HuH-7.5 (cell line): ENCODE measurements around the gene DVL2.
A peak's percentile ranks its signal among the peaks of the same experiment; 100 is the strongest.
"Not testable (repeated sequence)": the region's sequence is repeated elsewhere in the genome, so short reads cannot be mapped to it uniquely, and the experiment has no call there.

Source experiments
- DNase-seq: peaks from one replicate; pipeline ENCODE4 v3.0.0; 2011; ENCODE audit warnings: low spot score

The DVL2 gene

DNA sequence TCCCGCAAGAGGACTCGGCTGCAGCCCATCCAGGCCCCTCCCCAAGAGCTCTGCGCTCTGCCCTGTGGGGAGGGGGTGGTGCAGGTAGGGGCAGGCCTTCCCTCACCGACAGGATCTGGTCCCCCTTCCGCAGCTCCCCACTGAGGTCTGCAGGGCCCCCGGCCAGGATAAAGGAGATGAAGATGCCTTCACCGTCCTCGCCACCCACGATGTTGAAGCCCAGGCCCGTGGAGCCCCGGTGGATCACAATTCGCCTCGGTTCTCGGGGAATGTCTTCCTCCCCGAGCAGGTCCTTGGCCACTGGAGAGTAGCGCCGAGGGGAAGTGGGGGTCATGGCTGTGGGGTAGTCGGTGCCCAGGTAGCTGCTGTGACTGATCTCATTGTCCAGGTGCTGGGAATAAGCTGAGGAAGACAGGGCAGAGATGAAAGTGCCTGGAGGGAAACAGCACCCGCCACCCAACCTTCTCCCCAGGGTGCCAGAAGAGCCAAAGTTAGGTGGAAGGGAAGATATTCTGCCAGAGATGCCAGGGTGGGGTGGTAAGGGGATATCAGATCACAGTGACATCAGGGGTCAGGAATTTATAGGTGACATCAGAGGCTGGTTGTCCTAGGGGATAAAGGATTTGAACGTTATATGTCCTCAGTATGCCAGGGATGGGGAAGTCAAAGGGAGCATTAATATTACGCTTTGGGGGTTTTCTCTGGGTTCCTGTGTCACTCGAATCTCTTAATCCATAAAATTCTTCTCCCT, 37.5 kb downstream of the DVL2 start:
- no peak for DNase-seq

DNA sequence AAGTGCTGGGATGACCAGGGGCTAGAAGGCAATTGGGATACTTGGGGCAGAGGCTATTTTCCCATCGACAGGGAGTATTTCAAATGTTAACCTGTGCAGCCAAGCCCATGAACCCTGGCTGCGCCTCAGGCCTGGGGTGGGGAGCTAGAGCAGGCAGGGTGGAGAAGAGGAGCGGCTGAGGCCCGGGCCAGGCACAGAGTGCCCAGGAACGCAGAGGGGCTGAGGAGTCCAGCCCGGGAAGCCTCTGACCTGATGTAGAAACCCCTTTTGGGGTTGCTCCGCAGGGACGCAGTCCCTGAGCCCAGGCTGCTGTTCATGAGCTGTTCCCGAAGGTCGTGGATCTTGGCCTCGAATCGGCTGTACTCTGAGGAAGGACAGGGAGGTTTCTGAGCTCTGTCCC, 38.3 kb downstream of the DVL2 start:
- no peak for DNase-seq

DNA sequence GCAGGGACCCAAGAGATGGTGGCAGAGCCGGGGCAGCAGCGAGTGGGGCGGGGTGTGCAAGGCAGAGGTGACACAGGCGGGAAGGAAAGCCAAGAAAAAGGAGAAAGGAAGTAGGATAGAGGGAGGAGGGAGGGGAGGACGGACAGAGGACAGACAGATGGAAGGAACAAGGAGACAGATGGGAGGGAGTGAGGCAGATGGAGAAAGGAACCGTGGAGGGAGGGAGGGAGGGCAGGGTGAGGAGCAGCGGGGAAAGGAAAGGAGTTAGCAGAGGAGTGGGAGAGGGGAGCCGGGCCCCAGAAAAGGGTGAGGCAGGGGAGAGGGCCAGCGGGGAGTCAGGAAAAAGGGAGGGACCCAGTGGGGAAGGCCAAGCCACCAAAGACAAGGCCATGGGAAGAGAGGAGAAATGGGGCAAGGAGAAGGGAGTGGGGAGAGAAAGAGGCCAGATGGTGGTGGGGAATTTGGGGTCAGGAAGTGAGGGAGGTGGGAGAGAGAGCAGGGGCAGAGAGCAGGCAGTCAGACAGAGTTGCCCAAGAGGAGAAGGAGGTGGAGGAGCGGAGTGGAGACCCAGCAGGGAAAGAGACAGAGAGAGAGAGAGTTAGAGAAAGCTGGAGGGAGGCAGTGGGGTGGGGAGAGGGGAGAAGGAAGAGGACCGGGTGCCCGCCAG, 41.9 kb downstream of the DVL2 start:
- no peak for DNase-seq

DNA sequence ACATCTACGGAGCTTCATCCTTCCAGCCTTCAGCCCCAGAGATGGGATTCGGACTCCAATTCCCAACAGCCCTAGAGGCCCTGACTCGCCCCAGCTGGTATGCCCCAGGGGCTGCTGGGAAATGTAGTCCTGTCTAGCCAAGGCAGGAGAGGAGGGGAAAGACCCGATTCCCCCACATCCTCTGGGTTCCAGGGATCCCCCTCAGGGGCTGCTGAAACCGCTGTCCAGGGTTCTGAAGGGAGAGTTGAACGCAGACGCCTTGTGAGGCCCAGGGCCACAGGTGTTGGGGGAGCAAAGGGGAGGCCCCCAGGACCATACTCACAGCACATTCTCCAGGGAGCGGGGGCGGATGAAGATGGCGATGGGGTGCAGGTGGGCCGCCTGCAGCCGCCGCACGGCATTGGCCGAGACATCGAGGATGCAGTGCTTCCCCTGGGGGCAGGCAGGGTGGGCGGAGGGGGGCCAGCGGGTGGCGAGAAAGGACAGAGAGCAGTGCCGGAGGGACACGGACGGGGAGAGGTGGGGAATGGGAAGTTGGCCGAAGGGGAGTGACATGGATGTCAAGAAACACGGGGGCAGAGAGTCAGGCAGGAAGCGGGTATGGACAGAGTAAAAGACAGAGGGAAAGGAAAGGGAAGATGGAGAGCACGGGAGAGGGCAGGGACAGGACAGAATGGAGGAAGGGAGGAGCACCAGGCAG, 42.6 kb downstream of the DVL2 start:
- DNase-seq = peak; percentile 61

DNA sequence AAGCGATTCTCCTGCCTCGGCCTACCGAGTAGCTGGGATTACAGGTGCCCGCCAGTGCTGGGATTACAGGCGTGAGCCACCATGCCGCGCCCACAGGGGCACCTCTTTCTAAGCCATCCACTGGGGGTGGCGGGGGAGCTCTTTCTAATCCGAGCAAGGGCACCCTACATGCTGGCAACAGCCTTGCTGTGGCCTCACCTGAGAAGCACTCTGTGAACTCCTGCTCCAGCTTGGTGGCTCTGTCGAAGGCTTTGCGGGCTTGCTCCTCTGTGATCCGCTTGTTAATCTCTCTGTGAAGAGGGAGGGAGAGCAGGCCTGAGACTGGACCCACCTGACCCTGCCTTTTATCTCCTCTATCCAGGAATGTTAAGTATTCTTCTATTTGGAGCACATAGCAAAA, 43.2 kb downstream of the DVL2 start:
- DNase-seq = no peak

DNA sequence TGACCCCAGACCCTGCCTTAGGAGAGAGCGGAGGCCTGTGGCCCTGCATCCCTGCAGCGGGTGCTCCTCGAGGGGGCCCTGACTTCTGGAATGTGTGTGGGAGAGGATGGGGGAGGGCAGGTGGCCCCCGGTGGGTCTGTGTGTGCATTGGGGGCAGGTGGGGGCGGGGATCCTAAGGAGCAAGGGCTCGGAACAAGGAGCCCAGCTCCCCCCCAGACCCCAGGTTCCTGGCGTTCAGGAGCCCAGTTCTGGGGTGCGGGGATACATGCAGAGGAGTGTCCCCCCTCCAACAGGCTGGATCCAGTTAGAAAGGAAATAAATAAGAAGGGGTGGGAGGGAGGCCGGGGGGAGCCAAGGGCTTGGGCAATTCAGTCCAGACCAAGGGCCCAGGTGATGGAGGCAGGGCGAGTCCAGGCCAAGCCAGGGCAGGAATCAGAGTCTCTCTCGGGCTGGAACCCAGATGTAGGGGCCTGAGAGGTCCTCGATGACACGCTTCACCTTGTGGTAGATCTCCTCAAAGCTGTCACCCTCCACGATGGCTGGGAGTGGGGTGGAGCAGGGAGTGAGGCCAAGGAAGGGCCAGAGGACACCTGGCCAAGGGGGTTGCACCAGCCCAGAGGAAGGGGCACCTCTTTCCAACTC, 43.9 kb downstream of the DVL2 start:
- DNase-seq = no peak

DNA sequence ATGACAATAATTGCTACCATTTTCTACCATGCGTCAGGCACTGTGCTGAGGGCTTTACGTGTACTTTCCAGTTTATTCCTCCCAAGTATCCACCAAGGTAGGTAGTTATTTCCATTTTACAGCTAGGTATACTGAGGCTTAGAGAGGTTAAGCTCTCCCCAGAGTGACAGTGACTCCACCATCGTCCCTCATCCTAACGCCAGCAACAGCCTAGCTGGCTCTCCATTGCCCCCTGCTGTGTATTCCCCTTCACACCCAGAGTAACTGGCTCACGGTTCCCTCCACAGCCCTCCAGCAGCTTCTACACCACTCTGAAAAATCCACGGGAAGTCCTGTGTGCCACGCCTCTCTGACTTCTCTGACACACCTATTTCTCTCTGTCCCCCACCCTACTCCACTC, 48.1 kb downstream of the DVL2 start:
- peak; percentile 46 for DNase-seq

DNA sequence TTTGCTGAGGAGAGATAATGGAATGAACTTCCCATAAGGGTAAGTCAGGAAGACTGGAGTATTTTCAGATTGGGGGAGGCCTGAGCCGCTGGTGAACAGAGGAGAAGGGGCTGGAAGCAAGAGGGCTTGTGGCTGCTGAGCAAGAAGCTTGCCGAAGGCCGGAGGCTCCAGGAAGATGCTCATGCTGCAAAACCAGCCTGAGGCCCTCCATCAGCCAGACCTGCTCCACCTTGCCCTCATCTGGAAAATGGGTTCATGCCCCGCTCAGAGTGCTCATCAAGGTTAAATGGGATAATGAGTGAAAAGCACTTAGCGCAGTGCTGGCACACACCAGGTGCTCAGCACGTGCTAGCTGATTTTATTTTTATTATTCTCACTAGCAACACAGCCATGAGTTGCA, 49.7 kb downstream of the DVL2 start:
- no peak for DNase-seq

DNA sequence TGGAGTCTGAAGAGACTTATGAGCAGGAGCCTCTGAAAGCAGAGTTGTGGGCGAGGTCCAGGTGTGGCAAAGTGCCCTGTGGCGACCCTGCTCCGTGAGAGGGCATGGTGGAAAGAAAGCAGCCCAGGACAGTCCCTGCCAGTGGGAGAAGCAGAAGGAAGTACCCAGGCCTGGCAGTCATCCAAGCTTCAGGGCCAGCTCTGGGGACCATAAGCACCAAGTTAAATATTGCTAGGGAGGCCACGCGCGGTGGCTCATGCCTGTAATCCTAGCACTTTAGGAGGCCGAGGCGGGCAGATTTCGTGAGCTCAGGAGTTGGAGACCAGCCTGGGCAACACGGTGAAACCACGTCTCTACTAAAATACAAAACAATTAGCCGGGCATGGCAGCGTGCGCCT, 50.2 kb downstream of the DVL2 start:
- no peak for DNase-seq

DNA sequence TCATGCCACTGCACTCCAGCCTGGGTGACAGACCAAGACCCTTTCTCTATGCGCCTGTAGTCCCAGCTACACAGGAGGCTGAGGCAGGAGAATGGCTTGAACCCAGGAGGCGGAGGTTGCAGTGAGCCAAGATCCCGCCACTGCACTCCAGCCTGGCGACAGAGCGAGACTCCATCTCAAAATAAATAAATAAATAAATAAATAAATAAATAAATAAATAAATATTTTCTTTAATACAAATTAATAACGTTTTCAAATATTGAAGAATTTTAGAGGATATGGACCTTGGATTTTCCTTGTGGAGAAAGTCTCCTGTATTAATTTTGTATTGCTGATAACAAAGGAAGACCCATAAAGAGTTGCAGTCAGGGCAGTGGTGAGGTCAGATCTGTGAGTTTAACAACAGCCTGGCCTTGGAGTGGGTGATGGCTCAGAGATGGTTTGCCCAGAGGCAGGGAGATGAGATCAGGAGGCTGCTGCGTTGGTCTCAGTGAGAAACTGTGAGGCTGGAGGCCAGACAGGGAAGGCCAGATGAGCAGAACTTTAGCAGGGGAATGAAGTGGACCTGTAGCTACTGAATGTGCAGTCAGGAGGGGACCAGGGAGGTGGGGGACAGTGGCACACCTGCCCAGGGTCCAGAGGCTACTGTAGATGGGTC, 50.8 kb downstream of the DVL2 start:
- peak; percentile 43 for DNase-seq

DNA sequence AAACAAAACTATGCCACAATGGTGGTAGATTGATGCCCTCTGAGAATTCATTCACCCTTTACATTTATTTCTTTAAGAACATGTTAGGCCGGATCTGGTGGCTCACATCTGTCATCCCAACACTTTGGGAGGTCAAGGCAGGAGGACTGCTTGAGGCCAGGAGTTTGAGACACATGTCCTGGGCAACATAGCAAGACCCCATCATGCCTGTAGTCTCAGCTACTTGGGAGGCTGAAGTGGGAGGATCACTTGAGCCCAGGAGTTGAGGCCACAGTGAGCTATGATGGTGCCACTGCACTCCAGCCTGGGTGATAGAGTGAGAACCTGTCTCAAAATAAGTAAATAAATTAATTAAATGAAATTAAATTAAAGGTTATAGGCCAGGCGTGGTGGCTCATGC, 52.2 kb downstream of the DVL2 start:
- DNase-seq = not testable (repeated sequence)

DNA sequence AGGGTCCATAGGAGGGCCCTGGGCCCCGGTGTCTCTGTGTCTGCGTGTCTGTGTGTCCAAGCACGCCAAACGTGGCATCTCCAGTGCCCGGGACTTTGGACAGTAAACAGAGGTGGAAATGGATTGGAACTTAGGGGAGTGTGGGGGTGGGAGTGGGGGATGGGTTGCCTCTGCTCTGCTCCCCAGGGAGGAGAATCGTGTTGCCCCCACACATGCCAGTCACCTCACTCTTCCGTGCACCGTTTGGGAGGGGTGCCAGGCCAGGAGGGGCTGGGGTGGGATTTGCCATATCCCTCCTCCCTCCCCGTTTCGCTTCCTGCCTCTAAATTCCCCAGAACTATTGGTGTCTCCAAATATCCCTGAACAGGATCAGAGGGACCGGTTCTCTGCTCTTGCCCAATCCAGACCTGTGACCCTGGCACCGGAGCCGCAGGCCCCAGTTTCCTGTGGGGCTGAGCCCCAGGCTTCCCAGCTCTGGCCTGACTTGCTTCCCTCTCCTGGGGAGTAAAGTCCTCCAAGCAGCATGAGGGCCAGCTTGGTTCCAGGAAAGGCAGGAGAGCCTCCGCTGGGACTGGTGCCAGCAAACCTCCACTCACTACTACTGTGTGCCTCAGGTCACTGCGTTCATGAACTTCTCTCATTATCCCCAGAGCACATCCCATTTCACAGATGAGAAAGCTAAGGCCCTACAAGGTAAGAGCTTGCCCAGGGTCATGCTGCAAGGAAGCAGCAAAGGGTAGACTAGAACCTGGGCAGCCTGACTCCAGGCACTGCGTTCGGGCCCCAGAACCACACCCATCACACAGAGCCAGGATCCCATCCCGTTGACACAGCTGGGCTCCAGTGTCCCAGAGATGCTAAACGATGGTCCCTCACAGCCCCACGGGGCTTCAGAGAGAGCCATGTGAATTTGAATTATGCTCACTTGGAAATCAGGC, 54.7 kb downstream of the DVL2 start, which contains the start of gene ASGR1:
ASGR1 (minus strand) TSS at position 54 of the 938 bp plus-strand sequence. CDS start 807 bp downstream, outside the sequence.
- peak; percentile 62 for DNase-seq

DNA sequence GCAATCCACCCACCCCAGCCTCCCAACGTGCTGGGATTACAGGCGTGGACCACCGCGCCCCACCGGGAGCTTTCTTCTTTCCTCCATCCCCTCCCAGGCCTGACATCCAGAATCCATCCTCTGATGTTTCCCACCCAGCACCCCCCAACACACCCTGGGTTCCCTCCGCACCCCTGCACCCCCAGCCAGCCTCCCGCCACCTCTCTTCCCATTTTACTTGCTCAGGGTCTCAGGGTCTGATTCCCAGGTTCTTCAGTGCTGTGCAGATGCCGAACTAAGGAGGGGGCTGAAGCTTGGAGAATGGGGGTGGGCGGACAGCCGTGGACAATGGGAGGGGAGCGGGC, 55.4 kb downstream of the DVL2 start:
- DNase-seq = no peak

DNA sequence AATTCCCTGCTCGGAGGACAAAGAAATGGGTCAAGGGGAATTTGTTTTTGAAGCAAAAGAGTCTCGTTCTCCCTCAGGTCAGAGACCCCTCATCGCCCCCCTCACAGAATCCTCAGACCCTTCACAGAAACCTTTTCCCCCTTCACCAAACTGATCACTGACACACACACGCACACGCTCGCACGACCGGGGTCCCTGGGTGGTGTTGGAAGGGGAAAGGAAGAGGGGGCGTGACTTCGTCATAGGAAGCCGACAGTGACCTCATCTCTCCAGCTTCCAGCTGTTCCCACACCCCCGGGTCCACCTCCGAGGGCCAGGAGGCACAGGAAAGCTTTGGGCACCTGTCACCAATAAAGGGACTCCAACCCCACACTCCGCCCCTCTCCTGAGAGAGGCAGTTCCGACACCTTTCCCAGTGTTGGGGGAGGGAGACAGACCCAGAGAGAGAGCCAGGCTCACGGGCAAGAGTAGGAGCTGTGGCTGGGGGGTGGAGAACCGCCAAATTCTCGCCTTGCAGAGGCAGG, 56.3 kb downstream of the DVL2 start:
- DNase-seq = peak; percentile 59

DNA sequence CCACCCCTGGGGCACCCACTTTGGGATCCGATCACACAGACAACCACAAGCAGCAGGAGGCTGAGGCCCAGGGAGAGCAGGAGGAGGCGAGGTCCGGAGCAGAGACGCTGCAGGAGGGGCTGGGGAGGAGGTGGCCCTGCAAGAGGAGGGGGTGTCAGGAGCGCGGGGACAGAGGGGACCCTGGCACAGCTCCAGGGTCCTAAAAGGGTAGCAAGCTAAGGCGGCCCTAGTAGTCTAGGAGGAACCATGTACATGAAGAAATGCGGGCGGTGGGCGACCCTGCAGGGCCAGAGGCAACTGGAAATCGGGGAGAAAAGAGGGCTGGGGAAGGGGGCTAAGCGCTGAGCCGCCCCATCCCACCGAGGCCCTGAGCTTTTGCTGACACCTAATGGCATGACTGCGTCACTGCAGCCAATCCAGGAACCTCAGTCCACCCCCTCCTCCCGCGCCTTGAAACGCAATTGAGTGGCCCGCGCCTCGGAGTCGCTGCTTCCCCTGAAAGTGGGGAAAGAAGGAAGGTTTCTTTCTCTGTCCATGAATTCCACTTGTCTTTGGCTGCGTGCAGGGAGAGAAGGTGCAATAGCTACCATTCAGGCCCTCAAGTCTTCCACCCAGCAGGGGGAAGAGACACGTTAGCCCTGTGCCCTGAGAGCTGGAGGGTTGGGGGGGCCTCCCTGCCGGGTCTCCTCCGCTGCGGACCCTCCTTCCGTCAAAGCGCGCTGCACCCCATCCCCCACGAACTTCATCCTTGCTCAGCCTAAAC, 56.9 kb downstream of the DVL2 start:
- peak; percentile 77 for DNase-seq

DNA sequence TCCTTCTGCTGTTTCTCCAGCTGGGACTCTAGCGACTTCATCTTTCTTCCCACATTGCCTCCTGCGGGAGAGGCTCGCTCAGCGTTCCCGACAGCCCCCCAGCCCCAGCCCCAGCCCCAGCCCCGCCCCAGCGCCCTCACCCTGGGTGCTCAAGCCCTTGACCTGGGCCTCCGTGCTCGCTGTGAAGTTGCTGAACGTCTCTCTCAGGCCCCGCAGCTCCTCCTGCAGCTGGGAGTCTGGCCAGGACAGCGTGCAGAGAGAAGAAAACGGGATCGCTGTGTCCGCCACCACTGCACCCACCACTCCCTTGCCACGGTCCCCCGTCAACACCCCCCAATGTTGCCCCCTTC, 57.5 kb downstream of the DVL2 start:
- no peak for DNase-seq

DNA sequence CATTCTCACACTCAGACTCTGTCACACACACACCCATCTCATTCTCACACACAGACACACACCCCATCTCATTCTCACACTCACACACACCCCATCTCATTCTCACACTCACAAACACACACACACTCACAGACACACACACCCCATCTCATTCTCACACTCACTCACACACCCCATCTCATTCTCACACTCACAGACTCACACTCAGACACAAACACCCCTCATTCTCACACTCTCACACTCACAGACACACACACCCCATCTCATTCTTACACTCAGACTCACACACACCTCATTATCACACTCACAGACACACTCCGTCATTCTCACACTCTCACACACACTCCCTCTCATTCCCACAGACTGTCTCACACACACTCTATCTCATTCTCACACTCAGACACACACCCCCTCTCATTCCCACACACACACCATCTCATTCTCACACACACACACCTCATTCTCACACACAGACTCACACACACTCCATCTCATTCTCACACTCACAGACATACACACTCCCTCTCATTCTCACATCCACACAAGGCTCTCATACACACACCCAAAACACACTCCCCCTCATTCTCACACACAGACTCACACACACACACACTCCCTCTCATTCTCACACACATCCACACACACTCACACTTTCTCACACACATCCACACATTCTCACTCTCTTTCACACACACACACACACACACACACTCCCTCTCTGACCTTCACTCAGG, 58.0 kb downstream of the DVL2 start:
- DNase-seq = no peak
